ENCODE data around the gene ITGB3BP. TPM values are rescaled to one million over a fixed set of nuclear protein-coding genes. Genes with fewer than 3 reads are reported as not detected.

ITGB3BP gene
- total and polyA plus RNA-seq, 2 of the 13 experiments (the other 11 are each of a cell fraction or from before 2014, with no cell fraction given): 19.0 to 46.5 TPM

GRCh38 chr1:63522891-63523728 lies at the start of gene ITGB3BP, which contains the start of gene EFCAB7 (continued):
- TF ChIP-seq EEA1 (CRISPR knock-in tag; IDR thresholded peaks at IDR 0.05; ENCODE audit: borderline replicate concordance): no peak
- TF ChIP-seq CC2D1A (CRISPR knock-in tag; IDR thresholded peaks at IDR 0.05): no peak
- TF ChIP-seq ZNF3 (CRISPR knock-in tag; IDR thresholded peaks at IDR 0.05): no peak
- TF ChIP-seq POGK (CRISPR knock-in tag; conservative IDR thresholded peaks at IDR 0.05): peak; percentile 96
- peak; percentile 82 for TF ChIP-seq FOXJ3 (CRISPR knock-in tag; IDR thresholded peaks at IDR 0.05; ENCODE audit: borderline replicate concordance)
- TF ChIP-seq ZNF432 (CRISPR knock-in tag; IDR thresholded peaks at IDR 0.05; ENCODE audit: borderline replicate concordance): no peak
- TF ChIP-seq MATR3 (CRISPR knock-in tag; IDR thresholded peaks at IDR 0.05): no peak
- 0 out of 2 replicates have a peak, but pooled peaks have one; percentile 80 for TF ChIP-seq ZBTB49 (CRISPR knock-in tag; IDR thresholded peaks at IDR 0.05; ENCODE audit: borderline replicate concordance)
- TF ChIP-seq SAP130 (CRISPR knock-in tag; IDR thresholded peaks at IDR 0.05; ENCODE audit: low read depth): peak; percentile 97
- peak; percentile 84 for TF ChIP-seq MXD1 (CRISPR knock-in tag; IDR thresholded peaks at IDR 0.05)
- peak; percentile 69 for TF ChIP-seq FOSL2 (CRISPR knock-in tag; IDR thresholded peaks at IDR 0.05)
- no peak for TF ChIP-seq ZNF18 (CRISPR knock-in tag; IDR thresholded peaks at IDR 0.05; ENCODE audit: insufficient replicate concordance)
- TF ChIP-seq ZHX1 (CRISPR knock-in tag; IDR thresholded peaks at IDR 0.05; ENCODE audit: low read depth): peak; percentile 65; the same call in 1 of the 2 replicates
- TF ChIP-seq ARNTL (CRISPR knock-in tag; IDR thresholded peaks at IDR 0.05): peak; percentile 31; the same call in 1 of the 2 replicates
- peak; percentile 68; the same call in 1 of the 2 replicates for TF ChIP-seq ZSCAN22 (CRISPR knock-in tag; IDR thresholded peaks at IDR 0.05)
- TF ChIP-seq ZNF329 (CRISPR knock-in tag; IDR thresholded peaks at IDR 0.05; ENCODE audit: low read depth): no peak
- no peak for TF ChIP-seq ETS1 (CRISPR knock-in tag; IDR thresholded peaks at IDR 0.05)
- no peak for TF ChIP-seq HOXA9 (CRISPR knock-in tag; IDR thresholded peaks at IDR 0.05; ENCODE audit: borderline replicate concordance)
